Activated CD8-positive, alpha-beta memory T cell treated with anti-CD3 and anti-CD28 coated beads, Interleukin-2, amount 10 ng/mL, durations not matched to agents 7 days and 5 days (primary cell): ENCODE data around the gene TSPAN11. TPM values are rescaled to one million over a fixed set of nuclear protein-coding genes. Genes with fewer than 3 reads are reported as not detected.
A peak's percentile ranks its signal among the peaks of the same experiment; 100 is the strongest.

Experiments used
- ATAC-seq: fragments of 150-1000 bp; cut with Tn5 transposase; one replicate; pipeline ENCODE4 v1.10.0; 2021; ENCODE audit warnings: moderate library complexity
- CTCF ChIA-PET: fragments of 350-600 bp; sonication (Branson Sonifier 250); formaldehyde crosslinking; loops from one replicate; lab custom pipeline; 2021; ENCODE audit warnings: antibody characterized with exemption; lab: Charles Lee
- DNase-seq: peaks from one replicate; pipeline ENCODE4 v3.0.0-alpha.2; 2020
- H3K27ac Mint-ChIP-seq: one replicate; pipeline ENCODE4 v1.8.0; 2021; ENCODE audit warnings: mild to moderate bottlenecking, mixed read lengths
- H3K27me3 Mint-ChIP-seq: one replicate; pipeline ENCODE4 v1.8.0; 2021; ENCODE audit warnings: mixed read lengths
- H3K36me3 Mint-ChIP-seq: one replicate; pipeline ENCODE4 v1.8.0; 2021; ENCODE audit warnings: mild to moderate bottlenecking, mixed read lengths
- H3K4me1 Mint-ChIP-seq: one replicate; pipeline ENCODE4 v1.8.0; 2021; ENCODE audit warnings: mixed read lengths
- H3K4me3 Mint-ChIP-seq: one replicate; pipeline ENCODE4 v1.8.0; 2021; ENCODE audit warnings: mild to moderate bottlenecking, moderate library complexity, mixed read lengths
- H3K9me3 Mint-ChIP-seq: one replicate; pipeline ENCODE4 v1.8.0; 2022; ENCODE audit warnings: low read depth, mixed read lengths
- total RNA-seq, 2 experiments: library from RNA; stranded (reverse); gene quantifications; one replicate each; pipeline ENCODE4 v1.2.3, GENCODE V29; 2021

The TSPAN11 gene
- total RNA-seq, 2 experiments from 2014 or later: not detected

GRCh38 chr12:31033681-31034080, 107.1 kb downstream of the TSPAN11 start:
- Mint-ChIP-seq H3K27ac (no peak overlapping the region), H3K4me1 (no peaks in the 10 kb centered on the region), H3K27me3 (peaks cover 7% of the 10 kb centered on the region), H3K9me3 (no peaks in the 10 kb centered on the region), H3K4me3 (no peak overlapping the region), H3K36me3 (no peaks in the 10 kb centered on the region)
- CTCF ChIA-PET: interaction anchor here (1.6 kb wide), 1 partner anchor 12 kb away, joined by 4 read pairs; no protein-coding TSS in a partner anchor
- no peak for ATAC-seq
- peak; percentile 19 for DNase-seq

GRCh38 chr12:31034372-31034771, 107.8 kb downstream of the TSPAN11 start:
- CTCF ChIA-PET: interaction anchor here (1.6 kb wide), 1 partner anchor 13 kb away, joined by 4 read pairs; no protein-coding TSS in a partner anchor
- ATAC-seq (no peak), DNase-seq (peak; percentile 30)
- no peaks in the 10 kb centered on the region for H3K4me1 Mint-ChIP-seq
- H3K27me3 Mint-ChIP-seq: peaks cover 3% of the 10 kb centered on the region
- no peaks in the 10 kb centered on the region for H3K36me3 Mint-ChIP-seq
- no peaks in the 10 kb centered on the region for H3K9me3 Mint-ChIP-seq
- no peak overlapping the region for H3K27ac Mint-ChIP-seq
- no peak overlapping the region for H3K4me3 Mint-ChIP-seq

DNA sequence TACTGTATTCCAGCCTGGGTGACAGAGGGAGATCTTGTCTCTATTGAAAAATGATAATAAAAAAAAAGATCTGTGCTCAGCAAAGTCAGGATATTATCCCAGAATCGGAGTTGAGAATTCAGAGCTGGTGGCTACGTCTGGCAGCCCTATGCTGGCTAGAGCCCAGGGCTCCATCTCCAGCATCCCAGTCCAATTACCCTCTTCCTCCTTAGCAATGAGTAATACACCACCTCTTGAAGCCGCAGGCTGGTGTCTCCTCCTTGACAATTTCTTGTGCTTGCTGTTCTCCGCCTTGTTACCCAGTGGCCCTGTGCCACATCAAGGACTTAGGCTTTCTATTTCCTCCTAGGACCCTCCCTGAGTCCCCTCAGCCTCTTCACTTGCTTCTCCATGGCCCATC, 108.7 kb downstream of the TSPAN11 start:
- no peak for ATAC-seq
- no peaks in the 10 kb centered on the region for H3K9me3 Mint-ChIP-seq

GRCh38 chr12:31035967-31036665, 109.6 kb downstream of the TSPAN11 start:
- Mint-ChIP-seq H3K4me1 (no peaks in the 10 kb centered on the region), H3K36me3 (no peaks in the 10 kb centered on the region)
- CTCF ChIA-PET: no interaction called here

More for the DNA sequence above, 108.7 kb downstream of the TSPAN11 start:
- Mint-ChIP-seq H3K36me3 (no peaks in the 10 kb centered on the region), H3K27me3 (peaks cover 3% of the 10 kb centered on the region), H3K4me1 (no peaks in the 10 kb centered on the region), H3K27ac (no peak overlapping the region), H3K4me3 (no peak overlapping the region)
- no peak for DNase-seq
- CTCF ChIA-PET: interaction anchor here (1.6 kb wide), 1 partner anchor 14 kb away, joined by 4 read pairs; no protein-coding TSS in a partner anchor

DNA sequence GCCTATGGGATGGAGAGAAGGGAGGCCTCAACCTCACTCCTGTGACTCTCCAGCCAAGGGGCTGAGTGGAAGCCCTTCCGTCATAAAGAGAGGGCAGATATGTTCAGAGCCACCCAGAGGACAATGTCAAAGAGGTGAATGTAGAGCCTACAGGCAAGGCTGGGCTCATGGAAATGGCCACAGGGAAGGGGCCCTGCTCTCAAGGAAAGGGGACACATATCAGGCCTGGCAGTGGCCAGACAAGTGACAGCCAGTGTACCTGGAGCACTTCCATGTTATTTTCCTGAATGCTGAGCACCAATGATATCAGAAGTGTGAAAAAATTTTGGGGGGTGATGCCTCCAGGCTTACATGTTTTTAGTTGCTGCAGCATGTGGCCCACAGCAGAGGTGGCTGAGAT, 110.5 kb downstream of the TSPAN11 start:
- Mint-ChIP-seq H3K4me3 (no peak overlapping the region), H3K36me3 (no peaks in the 10 kb centered on the region), H3K27ac (no peak overlapping the region), H3K4me1 (no peaks in the 10 kb centered on the region), H3K9me3 (no peaks in the 10 kb centered on the region), H3K27me3 (peaks cover 12% of the 10 kb centered on the region)
- DNase-seq (no peak), ATAC-seq (no peak)
- CTCF ChIA-PET: no interaction called here

More at GRCh38 chr12:31035967-31036665, 109.6 kb downstream of the TSPAN11 start:
- Mint-ChIP-seq H3K9me3 (no peaks in the 10 kb centered on the region), H3K4me3 (no peak overlapping the region), H3K27me3 (peaks cover 10% of the 10 kb centered on the region), H3K27ac (no peak overlapping the region)
- ATAC-seq (no peak), DNase-seq (peak; percentile 34)

- CTCF ChIA-PET: no interaction called here
Measured at GRCh38 chr12:31037931-31038330, 111.4 kb downstream of the TSPAN11 start.

DNA sequence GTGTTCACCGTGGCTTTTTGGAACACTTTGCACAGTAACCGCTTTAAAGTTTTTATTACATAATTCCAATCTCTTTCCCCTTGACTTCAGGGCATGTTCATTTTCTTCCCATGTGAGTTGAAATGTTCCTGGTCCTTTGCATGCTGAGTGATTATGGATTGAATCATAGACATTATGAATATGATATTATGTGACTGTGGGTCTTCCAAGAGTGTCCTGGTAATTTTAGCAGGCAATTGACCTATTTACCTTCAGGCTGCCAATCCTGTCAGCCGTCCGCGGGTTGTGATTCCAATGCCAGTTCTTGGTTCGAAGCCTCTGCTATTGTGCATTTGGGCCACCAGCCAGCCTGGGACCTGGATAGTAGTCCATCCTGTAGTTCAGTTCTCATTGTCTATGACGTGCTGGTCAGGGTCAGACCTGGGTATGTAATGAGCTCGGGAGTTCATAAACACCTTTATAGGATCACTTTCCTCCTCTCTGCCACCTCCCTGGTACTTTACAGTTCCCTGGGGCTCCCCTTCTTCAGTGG, 114.6 kb downstream of the TSPAN11 start:
- no peak overlapping the region for H3K27ac Mint-ChIP-seq
- peaks cover 7% of the 10 kb centered on the region for H3K4me1 Mint-ChIP-seq
- CTCF ChIA-PET: no interaction called here
- H3K36me3 Mint-ChIP-seq: peaks cover 2% of the 10 kb centered on the region
- no peak overlapping the region for H3K4me3 Mint-ChIP-seq
- DNase-seq: no peak
- H3K9me3 Mint-ChIP-seq: no peaks in the 10 kb centered on the region
- ATAC-seq: no peak
- H3K27me3 Mint-ChIP-seq: peaks cover 21% of the 10 kb centered on the region

More at GRCh38 chr12:31037931-31038330, 111.4 kb downstream of the TSPAN11 start:
- H3K27me3 Mint-ChIP-seq: peaks cover 12% of the 10 kb centered on the region
- no peak for DNase-seq
- H3K36me3 Mint-ChIP-seq: no peaks in the 10 kb centered on the region
- H3K9me3 Mint-ChIP-seq: no peaks in the 10 kb centered on the region
- H3K4me1 Mint-ChIP-seq: no peaks in the 10 kb centered on the region
- ATAC-seq: no peak
- no peak overlapping the region for H3K4me3 Mint-ChIP-seq
- no peak overlapping the region for H3K27ac Mint-ChIP-seq

Other genes with a start within 250 kb of the TSPAN11 start
- 10 to 100 TPM; 40.8 to 50.5 TPM for gene IPO8, start 230.9 kb upstream of the TSPAN11 start, total RNA-seq
- 10 to 100 TPM; 10.0 to 16.2 TPM for gene CAPRIN2, start 171.8 kb upstream of the TSPAN11 start, total RNA-seq
- gene DDX11, start 147.1 kb downstream of the TSPAN11 start, total RNA-seq: 100 to 1,000 TPM; 176 to 240 TPM